CMK (cell line): Measurements from ENCODE around the gene CKMT2.
"Not testable (repeated sequence)": the region's sequence is repeated elsewhere in the genome, so short reads cannot be mapped to it uniquely, and the experiment has no call there.

Experiments used
- DNase-seq: peaks from one replicate; pipeline ENCODE4 v3.0.0-alpha.2; 2010; ENCODE audit warnings: low read depth

Gene CKMT2

DNA sequence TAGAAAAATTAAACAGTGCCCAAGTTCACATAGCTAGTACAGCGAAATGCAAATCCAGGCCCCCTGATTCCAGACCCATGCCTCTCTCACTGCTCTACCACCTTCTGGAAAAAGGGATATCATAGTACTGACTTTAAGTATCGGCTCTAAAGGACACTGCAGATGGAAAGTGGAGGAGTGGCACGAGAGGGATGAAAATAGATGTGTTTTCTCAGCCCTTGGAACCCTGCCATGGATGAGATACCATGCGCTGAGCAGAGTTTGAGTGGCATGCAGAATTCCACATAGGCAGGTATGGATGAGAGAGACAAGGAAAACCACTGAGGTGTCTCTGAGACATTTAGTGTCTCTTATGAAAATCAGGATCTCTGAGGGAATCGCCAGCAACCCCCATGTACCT, 18.8 kb downstream of the CKMT2 start:
- no peak for DNase-seq

DNA sequence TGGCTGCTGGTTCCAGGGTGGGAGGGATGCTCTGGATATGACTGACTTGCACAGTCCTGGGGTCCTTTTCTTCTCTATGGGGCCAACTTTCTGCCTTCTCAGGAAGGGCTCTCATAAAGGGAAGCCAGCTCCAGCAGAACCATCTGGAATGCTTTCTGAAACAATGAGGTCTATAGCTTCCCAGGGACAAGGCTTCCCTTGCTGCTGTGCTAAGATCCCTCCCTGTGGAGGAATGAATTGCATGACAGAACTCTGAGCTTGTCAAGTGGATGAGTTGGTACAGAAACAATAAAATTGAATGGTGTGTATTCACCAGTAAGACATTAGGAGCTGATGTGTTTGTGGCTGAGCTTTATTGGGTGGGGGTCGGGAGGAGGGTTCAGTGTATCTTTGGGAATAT, 19.8 kb downstream of the CKMT2 start:
- DNase-seq, result no peak

GRCh38 chr5:81253875-81254274, 20.8 kb downstream of the CKMT2 start:
- DNase-seq, result no peak

GRCh38 chr5:81254886-81255559, 21.9 kb downstream of the CKMT2 start:
- DNase-seq, result no peak

DNA sequence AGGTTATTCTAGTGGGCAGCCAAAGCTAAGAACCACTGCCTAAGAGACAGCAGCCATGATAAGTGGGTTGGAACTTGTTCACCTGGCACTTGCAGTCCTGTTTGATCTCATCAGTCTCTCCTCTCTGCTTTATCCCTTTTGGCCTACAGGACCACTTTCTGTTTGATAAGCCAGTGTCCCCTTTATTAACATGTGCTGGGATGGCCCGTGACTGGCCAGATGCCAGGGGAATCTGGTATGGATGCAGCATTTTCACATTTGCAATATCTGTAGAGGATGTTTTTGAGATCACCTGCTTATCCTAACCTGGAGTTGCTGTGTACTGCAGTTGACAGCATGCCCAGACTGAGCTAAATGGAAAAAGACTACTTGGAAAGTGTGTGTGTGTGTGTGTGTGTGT, 23.6 kb downstream of the CKMT2 start:
- DNase-seq, result no peak

DNA sequence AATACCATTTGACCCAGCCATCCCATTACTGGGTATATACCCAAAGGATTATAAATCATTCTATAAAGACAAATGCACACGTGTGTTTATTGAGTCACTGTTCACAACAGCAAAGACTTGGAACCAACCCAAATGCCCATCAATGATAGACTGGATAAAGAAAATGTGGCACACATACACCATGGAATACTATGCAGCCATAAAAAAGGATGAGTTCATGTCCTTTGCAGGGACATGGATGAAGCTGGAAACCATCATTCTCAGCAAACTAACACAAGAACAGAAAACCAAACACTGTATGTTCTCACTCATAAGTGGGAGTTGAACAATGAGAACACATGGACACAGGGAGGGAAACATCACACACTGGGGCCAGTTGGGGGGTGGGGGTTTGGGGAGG, 29.7 kb downstream of the CKMT2 start:
- not testable (repeated sequence) for DNase-seq

DNA sequence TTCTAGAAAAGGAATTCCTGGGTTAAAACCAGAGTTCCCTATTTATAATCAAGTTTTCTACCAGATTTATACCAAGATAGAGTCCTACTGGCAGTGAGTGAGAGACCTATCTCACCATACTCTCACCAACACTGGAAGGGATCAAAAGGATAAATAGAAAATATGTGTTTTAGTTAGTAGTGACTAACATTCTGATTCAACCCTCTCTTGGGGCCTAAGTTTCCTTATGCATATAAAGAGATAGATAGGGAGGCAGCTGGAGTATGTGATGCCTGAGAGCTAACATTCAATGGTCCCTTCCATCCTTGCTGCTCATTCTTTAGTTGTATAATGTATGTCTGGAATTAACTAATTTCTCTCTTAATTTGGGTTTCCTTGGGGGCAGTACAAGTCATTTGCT, 32.0 kb downstream of the CKMT2 start:
- DNase-seq, result no peak

DNA sequence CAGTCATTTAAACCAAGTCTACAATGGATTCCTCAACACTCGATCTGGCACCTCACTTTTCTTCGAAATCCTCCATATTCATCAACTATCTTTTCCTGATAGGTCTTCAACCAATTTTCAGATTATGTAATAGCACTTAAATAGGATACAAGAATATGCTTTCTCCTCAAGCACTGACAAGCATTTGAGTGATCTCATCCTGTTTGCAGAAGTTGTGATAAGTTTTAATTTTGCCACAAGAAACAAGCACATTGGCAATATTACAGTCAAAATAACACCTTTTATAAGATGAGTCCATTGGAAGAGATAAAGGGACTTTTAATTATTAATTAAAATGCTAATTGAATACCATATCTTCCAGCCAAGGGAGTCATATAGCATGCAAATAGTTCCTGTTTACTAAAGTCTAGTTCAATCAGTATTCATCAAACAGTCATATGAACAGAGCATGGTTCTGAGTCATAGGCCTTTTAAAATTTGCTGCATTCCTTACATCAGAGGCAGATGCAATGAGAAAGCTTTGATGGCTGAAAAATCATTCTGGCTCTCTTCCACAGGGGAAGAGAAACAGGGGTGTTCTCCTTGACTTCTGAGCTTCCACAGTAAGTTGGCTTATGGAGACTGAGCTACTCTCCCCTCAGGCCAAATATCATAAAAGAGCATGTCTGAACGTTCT, 35.5 kb downstream of the CKMT2 start:
- no peak for DNase-seq

GRCh38 chr5:81269751-81270393, 36.8 kb downstream of the CKMT2 start:
- no peak for DNase-seq

GRCh38 chr5:81270394-81271027, 37.4 kb downstream of the CKMT2 start:
- not testable (repeated sequence) for DNase-seq

- DNase-seq, result no peak
Measured at GRCh38 chr5:81283976-81284375, 50.9 kb downstream of the CKMT2 start.

DNA sequence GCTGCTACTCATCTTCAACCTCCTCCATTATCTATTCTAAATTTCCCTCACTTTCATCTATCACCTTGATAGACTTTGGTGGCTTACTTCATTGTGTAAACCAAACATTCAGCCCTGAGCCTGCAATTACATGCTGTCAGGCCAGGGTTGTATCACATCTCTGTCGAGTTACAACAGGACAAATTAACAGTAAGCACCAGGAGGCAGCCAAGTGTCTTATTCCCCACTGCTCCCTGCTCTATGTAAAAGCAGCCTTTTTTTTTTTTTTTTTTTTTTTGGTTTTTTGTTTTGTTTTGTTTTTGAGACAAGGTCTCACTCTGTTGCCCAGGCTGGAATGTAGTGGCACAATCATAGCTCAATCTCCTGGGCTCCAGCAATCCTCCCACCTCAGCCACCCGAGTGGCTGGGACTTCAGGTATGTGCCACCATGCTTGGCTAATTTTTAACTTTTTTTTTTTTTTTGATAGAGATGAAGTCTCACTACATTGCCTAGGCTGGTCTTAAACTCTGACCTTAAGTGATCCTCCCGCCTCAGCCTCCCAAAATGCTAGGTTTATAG, 53.0 kb downstream of the CKMT2 start:
- DNase-seq, result no peak

- DNase-seq, result no peak
Measured at GRCh38 chr5:81288021-81288433, 54.9 kb downstream of the CKMT2 start.

DNA sequence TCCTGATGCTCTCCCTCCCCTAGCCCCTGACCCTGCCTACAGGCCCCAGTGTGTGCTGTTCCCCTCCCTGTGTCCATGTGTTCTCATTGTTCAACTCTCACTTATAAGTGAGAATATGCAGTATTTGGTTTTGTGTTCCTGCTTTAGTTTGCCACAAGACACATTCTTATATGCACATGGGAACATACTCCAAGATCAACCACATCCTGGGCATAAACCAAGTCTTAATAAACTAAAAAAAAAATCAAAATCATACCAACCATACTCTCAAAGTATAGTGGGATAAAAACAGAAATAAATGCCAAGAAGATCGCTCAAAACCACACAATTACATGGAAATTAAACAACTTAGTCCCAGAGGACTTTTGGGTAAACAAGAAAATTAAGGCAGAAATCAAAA, 57.0 kb downstream of the CKMT2 start:
- DNase-seq, result no peak

DNA sequence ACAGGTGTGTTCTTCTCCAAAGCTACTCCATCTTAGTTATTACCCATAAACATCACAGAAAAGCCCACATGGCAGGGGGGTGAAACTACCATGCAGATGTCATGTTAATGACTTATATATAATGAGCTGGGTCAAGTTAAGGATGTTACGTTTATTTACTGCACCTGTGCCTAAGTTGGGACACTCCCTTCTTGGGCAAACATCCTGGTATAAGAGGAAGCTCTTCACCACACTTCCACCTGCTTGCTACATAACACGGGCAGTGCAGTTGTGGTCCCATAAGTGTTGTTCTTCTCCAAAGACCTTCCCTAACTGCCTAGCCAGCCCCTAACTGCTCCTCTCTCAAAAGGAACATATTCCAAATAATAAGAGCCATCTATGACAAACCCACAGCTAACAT, 59.0 kb downstream of the CKMT2 start:
- DNase-seq, result no peak

DNA sequence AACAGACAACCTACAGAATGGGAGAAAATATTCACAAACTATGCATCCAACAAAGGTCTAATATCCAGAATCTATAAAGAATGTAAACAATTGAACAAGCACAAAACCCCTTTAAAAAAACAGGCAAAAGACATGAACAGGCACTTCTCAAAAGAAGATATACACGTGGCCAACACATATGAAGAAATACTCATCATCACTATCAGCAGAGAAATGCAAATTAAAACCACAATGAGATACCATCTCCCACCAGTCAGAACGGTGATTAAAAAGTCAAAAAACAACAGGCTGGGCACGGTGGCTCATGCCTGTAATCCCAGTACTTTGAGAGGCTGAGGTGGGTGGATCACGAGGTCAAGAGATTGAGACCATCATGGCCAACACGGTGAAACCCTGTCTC, 60.9 kb downstream of the CKMT2 start:
- DNase-seq, result not testable (repeated sequence)

DNA sequence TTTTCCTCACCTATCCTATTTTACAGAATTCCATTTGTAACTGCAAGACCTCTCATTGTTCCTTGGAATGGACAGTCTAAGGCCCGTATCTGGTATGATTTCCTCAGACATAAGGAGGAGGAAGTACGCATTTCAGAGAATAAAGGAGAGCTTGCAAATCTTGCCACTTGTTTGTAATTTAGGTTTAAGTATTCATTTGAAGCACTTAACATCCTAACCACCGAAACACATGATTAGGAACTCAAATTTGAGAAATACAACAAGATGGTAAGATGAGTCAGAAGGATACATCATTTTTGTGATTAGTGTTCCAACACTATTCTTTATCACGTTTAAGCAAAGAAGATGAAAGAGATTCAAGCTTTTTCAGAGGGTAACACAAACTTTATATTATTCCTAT, 64.4 kb downstream of the CKMT2 start:
- no peak for DNase-seq

- no peak for DNase-seq
Measured at GRCh38 chr5:81300921-81301270, 67.8 kb downstream of the CKMT2 start.

GRCh38 chr5:81301271-81302015, 68.3 kb downstream of the CKMT2 start, which contains the start of gene ZCCHC9:
Gene ZCCHC9 (plus strand): TSS chr5:81301587. CDS start chr5:81304758, 3,171 bp downstream.
- peak; percentile 73 for DNase-seq

DNA sequence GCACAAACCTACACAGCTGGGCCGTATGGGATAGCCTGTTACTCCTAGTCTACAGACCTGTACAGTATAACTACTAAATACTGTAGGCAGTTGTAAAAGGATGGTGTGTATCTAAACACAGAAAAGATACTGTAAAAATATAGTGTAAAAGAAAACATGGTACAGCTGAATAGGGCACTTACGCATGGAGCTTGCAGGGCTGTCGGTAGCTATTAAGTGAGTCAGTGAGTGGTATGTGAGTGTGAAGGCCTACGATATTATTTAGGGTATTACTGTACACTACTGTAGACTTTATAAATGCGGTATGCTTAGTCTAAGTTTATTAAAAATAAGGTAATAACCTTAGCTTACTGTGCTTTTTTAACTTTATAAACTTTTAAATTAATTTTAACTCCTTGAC, 69.5 kb downstream of the CKMT2 start:
- no peak for DNase-seq

DNA sequence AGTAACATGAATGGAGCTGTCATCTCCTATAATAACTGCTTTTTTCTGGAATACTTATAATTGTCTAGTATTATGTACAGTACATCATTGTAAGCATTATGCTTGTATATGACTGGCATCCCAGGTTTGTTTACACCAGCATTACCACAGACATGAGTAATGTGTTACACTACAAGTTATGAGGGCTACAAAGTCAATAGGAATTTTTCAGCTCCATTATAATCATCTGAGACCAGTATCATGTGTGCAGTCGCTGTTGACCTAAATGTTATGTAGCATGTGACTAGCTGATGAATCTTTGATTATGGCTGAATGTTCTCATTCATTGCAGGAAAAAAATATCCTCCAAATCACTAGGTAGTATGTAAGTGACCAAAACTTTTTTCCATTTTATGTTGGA, 70.4 kb downstream of the CKMT2 start:
- no peak for DNase-seq

GRCh38 chr5:81305785-81306184, 72.7 kb downstream of the CKMT2 start:
- DNase-seq, result no peak
